Lower lobe of right lung (tissue), 2 donors: ENCODE results near the gene COPB2. TPM values are rescaled to one million over a fixed set of nuclear protein-coding genes. Genes with fewer than 3 reads are reported as not detected.

Experiments used
- ATAC-seq, 2 donors: fragments of 200-7000 bp; cut with Tn5 transposase; one replicate each; pipeline ENCODE4 v1.9.1; 2020 to 2022; ENCODE audit warnings: mild to moderate bottlenecking in 2 of 2, moderate library complexity in 2 of 2
- DNase-seq: peaks from one replicate; pipeline ENCODE4 v3.0.0-alpha.2; 2020
- H3K27ac ChIP-seq: fragments of 200-600 bp; one replicate; pipeline ENCODE4 v1.8.0; 2022
- H3K27me3 ChIP-seq: fragments of 200-600 bp; one replicate; pipeline ENCODE4 v1.8.0; 2022; ENCODE audit warnings: low read depth
- H3K36me3 ChIP-seq: fragments of 200-600 bp; one replicate; pipeline ENCODE4 v1.8.0; 2022; ENCODE audit warnings: mild to moderate bottlenecking
- H3K4me1 ChIP-seq: fragments of 200-600 bp; one replicate; pipeline ENCODE4 v1.8.0; 2022
- H3K4me3 ChIP-seq: fragments of 200-600 bp; one replicate; pipeline ENCODE4 v1.8.0; 2022; ENCODE audit warnings: mild to moderate bottlenecking
- H3K9me3 ChIP-seq: fragments of 200-600 bp; one replicate; pipeline ENCODE4 v1.8.0; 2022
- intact Hi-C: fragments of 100-400 bp; cut with DNase I; formaldehyde crosslinking; loops from one replicate; pipeline ENCODE4 v1.11.0; 2022
- total RNA-seq: library from RNA; stranded (reverse); fragmentation: NEBNext Ultra II Directional; extraction: Animal tissue kit (Norgen Biotek cat#: 25700); gene quantifications from one replicate; pipeline ENCODE4 v1.2.1, GENCODE V29; 2021
- TF ChIP-seq, protein P1 (sequence below): fragments of 200-600 bp; IDR thresholded peaks from one replicate; pipeline ENCODE4 v1.8.0; 2022; ENCODE audit warnings: antibody characterized with exemption, mild to moderate bottlenecking
- donor health status: DM: no; HTN: yes; CAD: no; lungs with severe emphysema.

COPB2 gene
- total RNA-seq, 1 donor from 2014 or later, result 109 TPM

DNA sequence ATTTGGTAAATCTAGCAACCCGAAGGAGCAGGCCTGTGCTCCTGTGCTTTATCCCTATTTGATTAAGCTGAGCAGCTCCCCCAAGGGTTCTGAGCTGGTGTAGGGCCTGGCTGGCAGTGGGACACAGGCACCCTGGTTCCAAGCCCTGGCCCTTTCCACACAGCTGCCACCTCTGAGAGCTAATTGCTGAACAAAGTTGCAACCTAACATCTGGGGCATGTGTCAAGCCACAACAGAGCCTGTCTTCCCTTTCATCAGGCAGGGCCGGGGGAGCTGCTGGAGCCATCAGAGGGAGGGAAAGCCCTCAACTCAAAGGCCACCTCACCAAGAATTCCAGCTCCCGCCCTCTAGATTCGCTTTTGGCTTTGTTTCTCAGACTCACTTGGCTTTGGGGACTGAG lies 62.7 kb downstream of the COPB2 start:
- TF ChIP-seq, protein P1, sequence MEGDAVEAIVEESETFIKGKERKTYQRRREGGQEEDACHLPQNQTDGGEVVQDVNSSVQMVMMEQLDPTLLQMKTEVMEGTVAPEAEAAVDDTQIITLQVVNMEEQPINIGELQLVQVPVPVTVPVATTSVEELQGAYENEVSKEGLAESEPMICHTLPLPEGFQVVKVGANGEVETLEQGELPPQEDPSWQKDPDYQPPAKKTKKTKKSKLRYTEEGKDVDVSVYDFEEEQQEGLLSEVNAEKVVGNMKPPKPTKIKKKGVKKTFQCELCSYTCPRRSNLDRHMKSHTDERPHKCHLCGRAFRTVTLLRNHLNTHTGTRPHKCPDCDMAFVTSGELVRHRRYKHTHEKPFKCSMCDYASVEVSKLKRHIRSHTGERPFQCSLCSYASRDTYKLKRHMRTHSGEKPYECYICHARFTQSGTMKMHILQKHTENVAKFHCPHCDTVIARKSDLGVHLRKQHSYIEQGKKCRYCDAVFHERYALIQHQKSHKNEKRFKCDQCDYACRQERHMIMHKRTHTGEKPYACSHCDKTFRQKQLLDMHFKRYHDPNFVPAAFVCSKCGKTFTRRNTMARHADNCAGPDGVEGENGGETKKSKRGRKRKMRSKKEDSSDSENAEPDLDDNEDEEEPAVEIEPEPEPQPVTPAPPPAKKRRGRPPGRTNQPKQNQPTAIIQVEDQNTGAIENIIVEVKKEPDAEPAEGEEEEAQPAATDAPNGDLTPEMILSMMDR, result no peak
- Histone ChIP-seq H3K36me3 (no peaks in the 10 kb centered on the region), H3K4me1 (peaks cover 6% of the 10 kb centered on the region), H3K27ac (no peak overlapping the region), H3K4me3 (no peak overlapping the region), H3K27me3 (peaks cover 20% of the 10 kb centered on the region), H3K9me3 (no peaks in the 10 kb centered on the region)
- intact Hi-C loops, result loop anchor here (5.0 kb wide), 1 partner anchor 214 kb away; no protein-coding TSS in a partner anchor
- DNase-seq (no peak), ATAC-seq (no peak)

DNA sequence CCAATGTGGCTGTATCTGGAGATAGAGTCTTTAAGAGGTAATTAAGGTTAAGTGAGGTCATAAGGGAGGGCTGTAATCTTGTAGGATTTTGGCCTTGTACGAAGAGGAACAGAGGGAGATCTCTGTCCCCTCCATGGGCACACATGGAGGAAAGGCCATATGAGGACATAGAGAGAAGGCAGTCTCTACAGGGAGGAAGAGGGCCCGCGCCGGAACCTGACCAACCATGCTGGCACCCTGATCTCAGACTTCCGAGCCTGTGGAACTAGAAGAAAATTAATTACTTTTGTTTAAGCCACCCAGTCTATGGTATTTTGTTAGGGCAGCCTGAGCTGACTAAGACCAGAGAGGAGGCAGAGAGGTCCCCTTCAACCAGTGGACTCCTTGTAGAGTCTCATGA lies 63.3 kb downstream of the COPB2 start:
- no peak for DNase-seq
- no peaks in the 10 kb centered on the region for H3K9me3 ChIP-seq
- H3K4me1 ChIP-seq, result peaks cover 6% of the 10 kb centered on the region
- peaks cover 15% of the 10 kb centered on the region for H3K27me3 ChIP-seq
- TF ChIP-seq, protein P1, result no peak
- intact Hi-C loops, result loop anchor here (5.0 kb wide), 1 partner anchor 214 kb away; no protein-coding TSS in a partner anchor
- no peak overlapping the region for H3K27ac ChIP-seq
- no peaks in the 10 kb centered on the region for H3K36me3 ChIP-seq
- no peak overlapping the region for H3K4me3 ChIP-seq
- ATAC-seq, result no peak

DNA sequence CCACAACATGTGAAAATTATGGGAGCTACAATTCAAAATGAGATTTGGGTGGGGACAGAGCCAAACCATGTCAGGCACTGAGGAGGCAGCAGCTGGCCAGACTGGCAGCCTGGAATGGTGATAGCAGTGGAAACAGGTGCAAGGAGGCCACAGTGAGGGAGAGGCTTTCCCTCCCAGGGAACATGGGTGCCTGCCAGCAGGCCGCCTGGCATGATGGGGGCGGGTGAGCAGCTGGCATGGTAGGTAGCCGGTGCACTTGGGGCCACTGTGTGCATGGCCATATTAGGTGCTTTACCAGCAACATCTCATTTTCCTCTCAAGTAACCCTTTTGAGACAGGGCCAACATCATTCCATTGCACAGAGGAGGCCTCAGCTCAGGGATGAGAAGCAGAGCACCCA lies 63.9 kb downstream of the COPB2 start:
- DNase-seq (no peak), ATAC-seq (no peak)
- intact Hi-C loops, result loop anchor here (5.0 kb wide), 1 partner anchor 213 kb away; no protein-coding TSS in a partner anchor
- H3K27me3 ChIP-seq, result peaks cover 9% of the 10 kb centered on the region
- TF ChIP-seq, protein P1, result no peak
- H3K27ac ChIP-seq, result no peak overlapping the region
- peaks cover 6% of the 10 kb centered on the region for H3K4me1 ChIP-seq
- H3K9me3 ChIP-seq, result no peaks in the 10 kb centered on the region
- no peaks in the 10 kb centered on the region for H3K36me3 ChIP-seq
- H3K4me3 ChIP-seq, result no peak overlapping the region

DNA sequence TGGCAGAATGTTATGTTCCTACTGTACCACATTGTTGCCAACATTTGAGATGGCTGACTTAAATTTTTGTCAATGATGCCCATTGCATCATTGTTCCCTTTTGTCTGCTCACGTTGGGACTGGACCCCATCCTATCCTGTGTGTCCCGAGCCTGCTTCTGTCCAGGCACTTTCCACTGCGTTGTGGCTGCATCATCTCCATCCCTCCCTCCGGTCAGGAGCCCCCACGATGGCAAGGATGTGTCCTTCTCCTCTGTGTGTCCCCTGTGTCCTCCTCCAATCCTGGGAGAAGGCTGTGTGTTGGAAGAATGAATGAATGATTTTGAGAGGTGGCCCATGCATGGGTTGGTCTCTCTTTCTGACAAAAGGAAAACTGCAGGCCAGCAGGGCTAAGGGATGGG lies 65.0 kb downstream of the COPB2 start:
- DNase-seq (no peak), ATAC-seq (no peak)
- H3K27me3 ChIP-seq, result no peaks in the 10 kb centered on the region
- intact Hi-C loops, result no loop called here
- H3K9me3 ChIP-seq, result no peaks in the 10 kb centered on the region
- H3K4me1 ChIP-seq, result peaks cover 5% of the 10 kb centered on the region
- TF ChIP-seq, protein P1, result no peak
- no peaks in the 10 kb centered on the region for H3K36me3 ChIP-seq
- H3K27ac ChIP-seq, result no peak overlapping the region
- no peak overlapping the region for H3K4me3 ChIP-seq

DNA sequence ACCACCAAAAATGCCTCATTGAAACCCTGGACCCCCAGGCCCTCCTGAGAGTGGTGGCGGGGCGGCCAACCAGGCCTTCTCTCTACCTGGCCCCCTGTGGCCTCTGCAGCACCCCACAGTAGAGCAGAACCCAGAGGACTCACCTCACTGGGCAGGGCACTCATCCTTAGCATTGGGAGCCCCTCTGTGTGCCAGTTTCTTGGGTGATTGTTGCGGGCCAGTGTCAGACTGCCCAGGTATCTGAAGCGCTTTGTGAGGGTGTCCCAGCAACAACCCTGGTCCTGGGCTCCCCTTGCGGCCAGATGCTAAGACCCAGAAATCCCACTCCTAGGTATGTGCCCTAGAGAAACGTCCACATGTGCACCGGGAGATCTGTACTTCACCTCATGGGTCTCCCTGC lies 66.3 kb downstream of the COPB2 start:
- Histone ChIP-seq H3K36me3 (no peaks in the 10 kb centered on the region), H3K9me3 (no peaks in the 10 kb centered on the region), H3K4me1 (no peaks in the 10 kb centered on the region), H3K27ac (no peak overlapping the region), H3K4me3 (no peak overlapping the region), H3K27me3 (no peaks in the 10 kb centered on the region)
- ATAC-seq (no peak), DNase-seq (no peak)
- intact Hi-C loops, result no loop called here
- TF ChIP-seq, protein P1, result no peak

DNA sequence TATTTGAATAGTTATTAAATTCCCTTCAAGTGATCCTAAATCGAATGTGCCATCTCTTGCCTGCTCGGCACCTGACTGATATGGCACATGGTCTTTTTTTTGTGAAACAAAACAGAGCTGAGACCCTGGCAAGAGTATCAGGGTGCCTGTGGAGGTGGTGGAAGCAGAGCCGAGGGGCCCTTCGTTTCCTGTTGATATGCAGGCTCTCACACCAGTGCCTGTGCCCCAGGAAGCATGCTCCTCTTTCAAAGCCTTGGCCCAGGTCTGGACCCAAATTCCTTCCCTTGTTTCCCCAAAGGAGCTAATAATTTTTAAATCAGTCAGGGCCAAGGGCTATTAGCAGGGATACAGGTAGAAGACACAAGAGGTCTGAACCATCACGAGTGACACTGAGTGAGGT lies 67.1 kb downstream of the COPB2 start:
- Histone ChIP-seq H3K36me3 (no peaks in the 10 kb centered on the region), H3K4me1 (no peaks in the 10 kb centered on the region), H3K27ac (no peak overlapping the region), H3K27me3 (no peaks in the 10 kb centered on the region), H3K9me3 (no peaks in the 10 kb centered on the region), H3K4me3 (no peak overlapping the region)
- TF ChIP-seq, protein P1, result no peak
- DNase-seq (no peak), ATAC-seq (no peak)
- intact Hi-C loops, result no loop called here
